H1 (cell line): ENCODE results near the gene ADO. TPM values are rescaled to one million over a fixed set of nuclear protein-coding genes. Genes with fewer than 3 reads are reported as not detected.

Experiments used
- YY1 ChIP-seq: IDR thresholded peaks from 2 replicates; pipeline ENCODE4 v1.6.1; 2011; ENCODE audit warnings: low read depth, mild to moderate bottlenecking, low read length
- polyA plus RNA-seq, 7 experiments: library from polyadenylated mRNA; depleted of rRNA in 3 of 7; stranded (reverse) in 5 of 7; unstranded in 2 of 7; fragments of >200 nt in 5 of 7; fragments of 200-250 nt in 2 of 7; gene quantifications; 1 replicate in 5 of 7; 2 replicates in 1 of 7; 4 replicates in 1 of 7; pipeline versions ENCODE4 v1.2.1 to v1.2.3, GENCODE V29; 2011 to 2013; ENCODE audit warnings: missing spikeins in 2 of 7, mixed read lengths in 2 of 7
- total RNA-seq: library from RNA; stranded (reverse); fragmentation: NEBNext Ultra II Directional; extraction: Animal tissue kit (Norgen Biotek cat#: 25700); gene quantifications from 2 replicates; pipeline ENCODE4 v1.2.1, GENCODE V29; 2021
- TF ChIP-seq, protein P1 (sequence below): IDR thresholded peaks from 2 replicates; pipeline ENCODE4 v1.6.1; 2012; ENCODE audit warnings: inconsistent platforms

Gene ADO
- total and polyA plus RNA-seq, 2 of the 8 experiments (the other 6 are each of a cell fraction or from before 2014, with no cell fraction given): 18.7 to 27.9 TPM

DNA sequence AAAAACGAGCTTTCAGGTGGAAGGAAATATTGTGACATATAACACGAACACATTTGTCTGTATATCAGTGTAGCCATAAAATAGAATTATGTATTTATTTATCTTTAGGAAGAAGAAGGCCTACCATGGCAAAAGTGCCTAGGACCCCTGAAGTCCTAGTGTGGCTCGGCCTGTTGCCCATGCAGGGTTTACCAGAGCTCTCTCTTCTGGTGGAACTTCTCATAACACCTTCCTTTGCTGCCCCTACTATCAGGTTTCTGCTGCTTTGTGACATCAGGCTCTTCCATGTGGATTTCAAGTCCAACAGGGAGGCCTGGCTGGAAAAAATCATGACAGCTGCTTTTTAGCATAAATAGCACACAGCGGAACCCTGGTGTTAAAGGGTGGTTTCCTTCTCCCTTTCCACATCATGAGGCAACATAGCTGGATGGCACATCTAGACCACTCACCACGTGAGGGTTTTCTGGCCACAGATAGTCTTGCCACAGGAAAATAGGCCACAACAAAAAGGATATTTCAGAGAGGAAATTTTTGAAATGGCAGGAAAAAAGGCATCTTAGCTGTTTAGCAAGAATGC lies 44.8 kb upstream of the ADO start (continued):
- TF ChIP-seq YY1: no peak
- TF ChIP-seq, protein P1, sequence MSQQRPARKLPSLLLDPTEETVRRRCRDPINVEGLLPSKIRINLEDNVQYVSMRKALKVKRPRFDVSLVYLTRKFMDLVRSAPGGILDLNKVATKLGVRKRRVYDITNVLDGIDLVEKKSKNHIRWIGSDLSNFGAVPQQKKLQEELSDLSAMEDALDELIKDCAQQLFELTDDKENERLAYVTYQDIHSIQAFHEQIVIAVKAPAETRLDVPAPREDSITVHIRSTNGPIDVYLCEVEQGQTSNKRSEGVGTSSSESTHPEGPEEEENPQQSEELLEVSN: no peak
